Measurements from ENCODE around the gene TRAPPC2L.

The TRAPPC2L gene

DNA sequence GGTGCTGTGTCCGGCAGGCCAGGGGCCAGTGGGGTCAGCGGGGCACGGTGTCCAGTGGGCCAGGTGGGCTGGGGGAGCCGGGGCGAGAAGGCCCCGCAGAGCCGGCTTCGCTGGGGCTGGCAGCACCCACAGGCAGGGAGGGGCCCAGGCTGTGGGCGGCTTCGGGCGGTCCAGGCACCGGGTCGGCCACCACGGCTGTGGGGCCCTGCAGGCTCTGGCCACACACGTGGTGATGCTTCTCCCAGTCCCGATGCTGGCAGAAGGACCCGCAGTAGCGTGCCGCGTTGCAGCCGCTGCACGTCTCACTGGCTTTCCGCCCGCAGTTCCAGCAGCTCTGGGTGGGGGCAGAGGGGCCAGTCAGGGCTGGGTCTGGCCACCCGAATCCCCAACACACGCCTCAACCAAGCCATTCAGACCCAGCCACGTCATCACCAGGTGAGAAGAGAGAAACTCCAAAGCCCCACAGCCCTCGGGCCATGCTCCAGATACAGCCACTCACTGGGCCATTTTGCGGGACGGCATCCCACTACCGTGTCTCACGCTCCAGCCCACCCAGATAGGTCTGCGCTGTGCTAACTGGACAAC lies 20.1 kb downstream of the TRAPPC2L start:
- H3K27ac ChIP-seq = no peak overlapping the region
- TF ChIP-seq ZFX (IDR thresholded peaks at IDR 0.05; ENCODE audit: borderline replicate concordance) (no peak), CTCF (IDR thresholded peaks at IDR 0.05) (no peak)

DNA sequence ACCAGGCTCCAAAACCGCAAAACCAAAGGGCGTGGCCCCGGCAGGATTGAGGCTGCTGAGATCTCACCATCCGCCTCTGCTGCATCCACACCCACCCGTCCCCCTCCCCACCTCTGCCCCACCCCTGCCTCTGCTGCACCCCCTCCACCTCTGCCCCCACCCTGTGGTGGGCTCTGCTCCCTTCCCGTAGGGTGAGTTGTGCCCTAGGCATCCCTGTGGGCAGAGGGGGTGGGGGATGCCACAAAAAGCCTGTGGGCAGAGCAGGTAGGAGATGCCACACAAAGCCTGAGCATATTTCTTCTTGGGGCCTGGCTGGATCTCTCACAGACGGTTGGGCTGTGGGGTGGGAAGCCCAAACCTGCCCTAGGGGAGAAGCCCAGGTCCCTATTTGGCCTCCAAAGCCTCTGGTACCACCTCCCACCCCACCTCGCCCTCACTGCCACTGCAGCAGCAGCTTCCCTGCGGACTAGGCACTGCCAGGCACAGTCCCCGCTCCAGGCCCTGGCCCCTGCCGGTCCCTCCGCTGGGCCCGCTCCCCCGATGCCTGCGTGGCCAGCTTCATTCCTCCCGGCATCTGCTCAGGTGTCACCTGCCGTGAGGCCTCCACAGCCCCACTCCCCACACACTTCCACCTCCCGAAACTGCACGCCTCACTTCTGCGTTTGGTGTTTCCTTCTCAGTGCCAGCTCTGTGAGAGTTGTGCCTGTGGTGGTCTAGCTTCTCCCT lies 20.8 kb downstream of the TRAPPC2L start:
- H3K27ac ChIP-seq = no peak overlapping the region
- no peak for TF ChIP-seq ZFX (IDR thresholded peaks at IDR 0.05; ENCODE audit: borderline replicate concordance)

GRCh38 chr16:88878356-88878755 lies 21.4 kb downstream of the TRAPPC2L start:
- no peak overlapping the region for H3K27ac ChIP-seq
- no peak for TF ChIP-seq ZFX (IDR thresholded peaks at IDR 0.05; ENCODE audit: borderline replicate concordance)
- no peak for TF ChIP-seq CTCF (IDR thresholded peaks at IDR 0.05)

DNA sequence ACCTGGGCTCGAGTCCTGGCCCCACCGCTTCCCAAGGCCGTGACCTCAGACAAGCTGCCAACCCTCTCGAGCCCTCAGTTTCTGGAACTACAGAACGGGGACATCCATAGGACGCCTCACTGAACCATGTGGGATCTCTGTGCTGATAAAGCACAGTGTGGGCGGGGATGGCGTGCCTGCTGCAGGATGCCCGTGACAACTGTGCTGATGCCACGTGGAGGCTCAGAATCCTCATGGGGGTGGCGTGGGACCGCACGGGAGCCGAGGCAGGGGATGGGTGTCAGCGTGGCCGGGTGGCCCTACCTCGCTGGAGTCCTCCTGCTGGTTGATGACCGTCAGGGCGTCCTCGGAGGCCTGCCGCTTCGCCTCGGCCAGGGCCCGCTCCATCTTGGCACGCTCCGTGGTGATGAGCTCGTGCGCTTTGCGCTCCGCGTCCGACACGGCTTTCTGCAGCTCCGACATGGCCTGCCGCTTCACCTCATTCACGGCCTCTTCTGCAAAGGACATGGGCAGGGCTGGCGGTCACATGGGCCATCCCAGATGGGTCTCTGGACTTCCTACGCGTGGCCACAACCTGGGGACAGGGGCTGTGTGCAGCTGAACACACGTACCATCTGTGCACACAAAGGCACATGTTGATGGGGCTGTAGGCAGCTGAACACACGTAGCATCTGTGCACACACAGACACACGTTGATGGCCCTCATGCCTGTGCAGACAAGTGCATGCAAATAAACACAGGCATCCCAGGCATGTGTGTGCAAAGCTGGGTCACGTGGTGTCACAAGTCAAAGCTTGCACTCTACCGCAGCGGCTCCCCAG lies 22.2 kb downstream of the TRAPPC2L start:
- H3K27ac ChIP-seq = no peak overlapping the region
- TF ChIP-seq CTCF (IDR thresholded peaks at IDR 0.05) = no peak
- no peak for TF ChIP-seq ZFX (IDR thresholded peaks at IDR 0.05; ENCODE audit: borderline replicate concordance)

- TF ChIP-seq ZFX (IDR thresholded peaks at IDR 0.05; ENCODE audit: borderline replicate concordance) (no peak), CTCF (IDR thresholded peaks at IDR 0.05) (no peak)
- H3K27ac ChIP-seq = no peak overlapping the region
These were observed 22.8 kb downstream of the TRAPPC2L start for GRCh38 chr16:88879788-88880055.

GRCh38 chr16:88880226-88881006 lies 23.5 kb downstream of the TRAPPC2L start:
- TF ChIP-seq ZFX (IDR thresholded peaks at IDR 0.05; ENCODE audit: borderline replicate concordance) = no peak
- TF ChIP-seq CTCF (IDR thresholded peaks at IDR 0.05) = no peak
- no peak overlapping the region for H3K27ac ChIP-seq

DNA sequence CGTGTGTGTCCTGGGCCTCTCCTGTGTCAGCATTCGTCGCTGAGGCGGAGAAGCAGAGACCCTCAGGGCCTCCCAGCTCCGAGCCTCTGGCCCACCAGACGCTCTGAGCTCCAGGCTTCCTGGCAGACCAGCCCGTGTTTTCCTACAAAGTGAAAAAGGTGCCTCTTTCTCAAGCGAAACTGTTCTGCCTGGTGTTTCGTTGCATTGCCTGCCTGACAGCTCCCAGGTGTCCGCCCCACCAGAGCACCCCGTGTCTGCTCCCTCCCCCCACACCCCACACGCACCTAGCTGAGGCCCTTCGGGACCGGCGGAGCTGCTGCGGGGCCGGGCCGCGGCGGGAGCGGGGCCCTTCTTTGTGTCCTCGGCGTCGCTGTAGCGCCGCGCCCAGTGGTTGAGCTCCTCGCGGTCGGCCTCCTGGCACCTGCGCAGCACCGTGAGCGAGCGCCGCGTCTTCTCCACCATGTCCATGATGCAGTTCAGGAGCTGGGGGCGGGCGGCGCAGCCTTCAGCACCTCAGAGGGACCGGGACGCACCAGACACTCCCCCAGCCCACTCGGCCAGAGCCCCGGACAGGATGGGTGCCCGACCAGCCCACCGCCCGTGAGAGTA lies 24.2 kb downstream of the TRAPPC2L start:
- no peak; the same call in 1 of the 2 replicates for TF ChIP-seq CTCF (IDR thresholded peaks at IDR 0.05)
- no peak for TF ChIP-seq ZFX (IDR thresholded peaks at IDR 0.05; ENCODE audit: borderline replicate concordance)
- no peak overlapping the region for H3K27ac ChIP-seq

Measured in 22Rv1 (cell line).